ENCODE measurements around the gene PACC1.
"Not testable (repeated sequence)": the region's sequence is repeated elsewhere in the genome, so short reads cannot be mapped to it uniquely, and the experiment has no call there.

Gene PACC1

GRCh38 chr1:212395678-212396437 is 18.8 kb downstream of the PACC1 start:
- not testable (repeated sequence) for DNase-seq

GRCh38 chr1:212388985-212389716 is 25.5 kb downstream of the PACC1 start:
- no peak for DNase-seq

GRCh38 chr1:212386029-212386428 is 28.7 kb downstream of the PACC1 start:
- DNase-seq: no peak

- no peak for DNase-seq
These were observed 33.2 kb downstream of the PACC1 start for GRCh38 chr1:212381397-212382035.

DNA sequence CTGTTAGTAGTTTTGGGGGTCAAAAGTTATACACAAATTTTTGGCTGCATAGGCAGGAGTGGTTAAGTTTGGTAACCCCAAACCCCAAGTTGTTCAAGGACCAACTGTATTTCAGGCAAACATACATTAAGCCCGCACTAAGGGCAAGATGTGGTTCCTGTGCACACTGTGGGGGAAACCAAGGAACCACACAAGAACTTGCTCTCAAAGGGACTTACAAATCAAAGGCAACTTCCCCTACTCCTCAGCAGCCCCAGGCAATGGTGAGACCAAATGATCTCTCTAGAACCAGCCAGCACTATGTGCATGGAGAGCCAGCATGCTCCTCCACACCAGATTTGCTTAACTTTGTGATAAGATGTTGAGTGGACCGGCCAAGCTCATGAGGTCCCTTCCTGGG is 35.3 kb downstream of the PACC1 start:
- DNase-seq: no peak

GRCh38 chr1:212377644-212378043 is 37.0 kb downstream of the PACC1 start:
- no peak for DNase-seq

DNA sequence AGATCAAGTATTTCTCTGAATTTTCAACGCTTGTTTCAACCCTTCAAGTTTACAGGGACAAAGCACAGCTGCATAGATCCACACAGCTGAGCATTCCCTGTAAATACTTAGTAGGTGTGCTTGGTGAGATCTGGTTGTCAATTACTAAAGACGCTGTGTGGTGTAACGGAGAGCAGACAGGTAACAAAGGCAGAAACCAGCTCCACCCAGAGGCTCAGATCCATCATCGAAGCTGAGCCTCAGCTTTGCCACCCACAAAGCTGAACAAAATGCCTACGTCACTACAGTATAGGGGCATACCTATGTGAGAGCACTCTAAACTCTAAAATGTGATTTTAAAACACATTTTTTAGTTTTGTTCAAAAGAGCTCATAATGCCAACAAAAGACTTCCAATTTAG is 38.7 kb downstream of the PACC1 start:
- DNase-seq: no peak

- DNase-seq: peak; percentile 78
These were observed 46.6 kb downstream of the PACC1 start for GRCh38 chr1:212368073-212368484.

- no peak for DNase-seq
These were observed 47.1 kb downstream of the PACC1 start for GRCh38 chr1:212367474-212368072.

- DNase-seq: no peak
These were observed 47.8 kb downstream of the PACC1 start for GRCh38 chr1:212366901-212367300.

- no peak for DNase-seq
These were observed 49.7 kb downstream of the PACC1 start for GRCh38 chr1:212364985-212365384.

DNA sequence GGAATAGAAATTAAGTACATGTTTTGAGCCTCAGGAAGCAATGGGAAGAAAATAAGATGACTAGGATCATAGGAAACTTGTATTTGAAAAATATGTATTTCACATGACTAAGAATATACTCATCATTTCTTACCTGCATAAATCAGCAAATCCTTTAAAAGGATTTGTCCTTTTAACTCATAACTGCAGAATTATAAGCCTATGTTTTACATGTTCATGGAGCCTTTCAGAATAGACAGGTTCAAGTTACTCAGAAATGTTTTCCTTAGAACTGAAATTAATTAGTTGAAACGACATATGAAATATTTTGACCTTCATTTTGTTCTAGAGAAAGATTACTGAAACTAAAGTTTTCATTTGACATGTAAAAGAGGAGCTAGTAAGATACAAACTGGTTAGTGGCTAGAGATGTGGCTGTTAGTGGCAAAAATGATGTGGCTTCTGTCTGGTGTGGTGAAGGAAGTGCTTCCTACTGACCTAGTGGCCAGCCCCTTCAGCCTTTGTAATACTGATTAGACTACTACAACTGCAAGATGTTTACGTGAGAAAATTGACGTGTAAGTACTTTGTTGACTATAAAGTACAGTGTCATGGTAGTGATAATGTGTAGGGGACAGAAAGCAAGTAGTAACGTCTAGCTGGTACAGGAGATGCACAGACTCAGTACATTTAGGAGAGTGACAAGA is 54.7 kb downstream of the PACC1 start:
- no peak for DNase-seq

DNA sequence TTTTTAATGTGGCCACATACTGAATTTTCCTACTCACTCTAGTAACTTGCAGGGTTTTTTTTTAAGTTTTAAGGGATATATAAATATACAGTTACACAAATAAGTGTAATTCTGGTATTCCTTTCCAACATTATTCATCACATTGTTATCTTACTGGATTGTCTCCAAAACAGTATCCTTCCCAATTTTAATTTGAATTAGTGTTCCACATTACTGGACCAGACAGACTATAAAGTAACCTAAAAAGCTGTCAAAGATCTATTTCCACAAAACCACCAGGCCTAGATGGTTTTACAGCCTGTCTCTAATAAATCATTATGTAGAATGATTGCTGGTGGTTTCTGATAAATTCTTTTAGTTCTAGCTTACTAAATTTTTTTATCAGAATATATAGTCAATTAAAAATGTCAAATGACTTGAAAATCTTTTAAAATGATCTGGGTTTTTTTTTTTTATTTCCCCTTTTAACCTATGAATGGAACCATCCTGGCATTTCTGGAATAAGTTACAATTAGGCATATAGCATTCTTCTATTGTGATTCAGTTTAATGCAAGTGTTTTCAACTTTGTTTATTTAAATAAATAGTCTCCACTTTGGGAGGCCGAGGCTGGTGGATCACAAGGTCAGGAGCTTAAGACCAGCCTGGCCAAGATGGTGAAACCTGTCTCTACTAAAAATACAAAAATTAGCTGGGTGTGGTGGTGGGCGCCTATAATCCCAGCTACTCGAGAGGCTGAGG is 59.3 kb downstream of the PACC1 start:
- DNase-seq: no peak

DNA sequence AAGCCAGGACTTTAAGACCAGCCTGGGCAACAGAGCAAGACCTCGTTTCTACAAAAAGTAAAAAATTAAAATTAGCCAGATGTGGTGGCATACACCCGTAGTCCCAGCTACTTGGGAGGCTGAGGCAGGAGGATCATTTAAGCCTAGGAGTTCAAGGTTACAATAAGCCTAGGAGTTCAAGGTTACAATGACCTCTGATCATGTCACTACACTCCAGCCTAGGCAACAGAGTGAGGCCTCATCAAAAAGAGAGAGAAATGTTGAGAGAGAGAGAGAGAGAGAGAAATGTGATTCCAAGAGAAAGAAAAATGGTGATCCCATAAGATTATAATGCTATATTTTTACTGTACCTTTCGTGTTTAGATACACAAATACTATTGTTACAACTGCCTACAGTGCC is 60.2 kb downstream of the PACC1 start:
- DNase-seq: no peak

GRCh38 chr1:212353181-212353580 is 61.5 kb downstream of the PACC1 start:
- DNase-seq: no peak

GRCh38 chr1:212351588-212352362 is 62.9 kb downstream of the PACC1 start:
- no peak for DNase-seq

DNA sequence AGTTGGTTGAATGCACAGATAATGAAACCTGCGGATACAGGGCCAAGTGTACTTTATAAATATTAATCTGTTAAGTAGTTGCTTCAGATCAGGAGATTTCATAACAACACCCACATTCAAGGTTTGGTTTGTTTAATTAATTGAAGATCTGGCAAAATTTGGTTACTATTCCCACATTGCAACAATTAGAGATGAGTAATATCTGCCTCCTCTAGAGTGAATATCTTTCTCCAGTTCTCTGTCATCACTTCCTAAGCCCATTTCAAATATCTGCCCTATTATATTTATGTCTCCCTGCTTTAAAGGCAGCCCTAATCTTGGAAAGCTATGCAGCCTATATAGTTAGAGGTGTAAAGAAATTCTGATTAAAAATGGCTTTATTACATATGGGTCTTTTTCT is 68.1 kb downstream of the PACC1 start:
- no peak for DNase-seq

DNA sequence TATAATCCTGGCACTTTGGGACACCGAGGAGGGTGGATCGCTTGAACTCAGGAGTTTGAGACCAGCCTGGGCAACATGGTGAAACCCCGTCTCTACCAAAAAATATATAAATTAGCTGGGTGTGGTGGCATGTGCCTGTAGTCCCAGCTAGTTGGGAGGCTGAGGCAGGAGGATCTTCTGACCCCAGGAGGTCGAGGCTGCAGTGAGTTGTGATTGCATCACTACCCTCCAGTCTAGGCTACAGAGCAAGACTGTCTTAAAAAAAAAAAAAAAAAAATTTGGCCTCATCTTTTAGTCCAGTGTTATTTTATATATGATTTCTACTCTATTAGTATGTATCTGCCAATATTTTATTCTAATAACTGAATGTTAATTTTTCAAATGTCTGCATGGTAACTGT is 69.8 kb downstream of the PACC1 start:
- DNase-seq: no peak

- DNase-seq: no peak
These were observed 73.6 kb downstream of the PACC1 start for GRCh38 chr1:212341090-212341489.

GRCh38 chr1:212329105-212329504 is 85.6 kb downstream of the PACC1 start:
- DNase-seq: no peak

- no peak for DNase-seq
These were observed 86.4 kb downstream of the PACC1 start for GRCh38 chr1:212328248-212328647.
